A673 (cell line): Measurements from ENCODE around the gene NDUFAF5. TPM values are rescaled to one million over a fixed set of nuclear protein-coding genes. Genes with fewer than 3 reads are reported as not detected.
"Not testable (repeated sequence)": the region's sequence is repeated elsewhere in the genome, so short reads cannot be mapped to it uniquely, and the experiment has no call there.

Source experiments
- BruUV-seq: library from RNA; stranded (reverse); fragments of 400-500 nt; replicated peaks from 2 replicates; lab custom pipeline; 2021; lab: Mats Ljungman, UMichigan
- CTCF ChIA-PET: fragments of 300-600 bp; sonication (Branson Sonifier 250); formaldehyde crosslinking; loops from one replicate; lab custom pipeline; 2022; ENCODE audit warnings: antibody characterized with exemption; lab: Charles Lee
- POLR2A ChIA-PET: fragments of 300-600 bp; sonication (Branson Sonifier 250); formaldehyde crosslinking; loops from one replicate; lab custom pipeline; 2022; ENCODE audit warnings: antibody characterized with exemption; ENCODE audit not compliant: low non-redundant PET; lab: Charles Lee
- DNase-seq: peaks from one replicate; pipeline ENCODE4 v3.0.0-alpha.2; 2015; ENCODE audit warnings: low spot score
- H3K27ac ChIP-seq: fragments of 200-600 bp; sonication (generic); 2 replicates; pipeline ENCODE4 v1.5.1; 2016; ENCODE audit warnings: mixed run types, low read depth, mild to moderate bottlenecking, mixed read lengths, antibody characterized with exemption, low read length; ENCODE audit not compliant: poor library complexity, severe bottlenecking
- H3K27me3 ChIP-seq: fragments of 200-600 bp; sonication (generic); replicated peaks from 2 replicates; pipeline ENCODE4 v1.6.1; 2017; ENCODE audit warnings: mixed run types, low read depth, mild to moderate bottlenecking, mixed read lengths, antibody characterized with exemption, low read length; ENCODE audit not compliant: insufficient read depth, poor library complexity
- H3K36me3 ChIP-seq: fragments of 200-600 bp; sonication (generic); 2 replicates; pipeline ENCODE4 v1.6.1; 2016; ENCODE audit warnings: mixed run types, mild to moderate bottlenecking, mixed read lengths, antibody characterized with exemption, low read length; ENCODE audit not compliant: insufficient read depth, poor library complexity, severe bottlenecking
- H3K4me1 ChIP-seq: fragments of 200-600 bp; sonication (generic); 2 replicates; pipeline ENCODE4 v1.6.1; 2017; ENCODE audit warnings: mixed run types, mild to moderate bottlenecking, mixed read lengths, antibody characterized with exemption, low read length; ENCODE audit not compliant: insufficient read depth, poor library complexity, severe bottlenecking
- H3K4me3 ChIP-seq: fragments of 200-600 bp; sonication (generic); 2 replicates; pipeline ENCODE4 v1.5.1; 2016; ENCODE audit warnings: low read depth, mixed run types, mild to moderate bottlenecking, mixed read lengths, low read length; ENCODE audit not compliant: poor library complexity, severe bottlenecking
- H3K9me3 ChIP-seq: fragments of 200-600 bp; sonication (generic); 2 replicates; pipeline ENCODE4 v1.6.1; 2016; ENCODE audit warnings: mixed run types, low read depth, mild to moderate bottlenecking, mixed read lengths, antibody characterized with exemption, low read length; ENCODE audit not compliant: poor library complexity, severe bottlenecking
- CTCF ChIP-seq: fragments of 300-800, 200-600 bp; sonication (generic); conservative IDR thresholded peaks from 2 replicates; pipeline ENCODE4 v1.5.1; 2017; ENCODE audit warnings: low read depth, mild to moderate bottlenecking, antibody characterized with exemption, low read length, moderate library complexity, mixed read lengths
- EZH2 ChIP-seq: fragments of 200-600 bp; sonication (generic); IDR thresholded peaks from 2 replicates; pipeline ENCODE4 v1.6.1; 2017; ENCODE audit warnings: borderline replicate concordance, low read depth, mild to moderate bottlenecking, mixed read lengths, antibody characterized with exemption, low read length; ENCODE audit not compliant: poor library complexity, severe bottlenecking
- intact Hi-C: fragments of 100-400 bp; cut with micrococcal nuclease; formaldehyde crosslinking; loops from one replicate; pipeline ENCODE4 v1.10.0; 2022; ENCODE audit not compliant: unreplicated experiment
- total RNA-seq: library from RNA; stranded (reverse); gene quantifications from 2 replicates; pipeline ENCODE4 v1.2.3, GENCODE V29; 2021

NDUFAF5 gene
- total RNA-seq, 1 experiment from 2014 or later, result 57.1 TPM

- Histone ChIP-seq H3K36me3 (peaks cover 43% of the 10 kb centered on the region), H3K27ac (no peak overlapping the region), H3K9me3 (peaks cover 4% of the 10 kb centered on the region), H3K4me3 (no peak overlapping the region), H3K4me1 (no peaks in the 10 kb centered on the region), H3K27me3 (no peaks in the 10 kb centered on the region)
- POLR2A ChIA-PET, result no interaction called here
- no peak for DNase-seq
- TF ChIP-seq CTCF (no peak), EZH2 (no peak)
- intact Hi-C loops, result no loop called here
- BruUV-seq, result no TSS peak
- CTCF ChIA-PET, result no interaction called here
Observed at GRCh38 chr20:13736436-13737191, 48.2 kb upstream of the NDUFAF5 start.

GRCh38 chr20:13738187-13738586, 46.6 kb upstream of the NDUFAF5 start:
- H3K4me1 ChIP-seq, POLR2A ChIA-PET, CTCF ChIA-PET, H3K27ac ChIP-seq, H3K9me3 ChIP-seq, H3K4me3 ChIP-seq, BruUV-seq, intact Hi-C loops, H3K27me3 ChIP-seq, DNase-seq: not testable (repeated sequence)
- peaks cover 37% of the 10 kb centered on the region for H3K36me3 ChIP-seq

GRCh38 chr20:13739731-13740649, 44.8 kb upstream of the NDUFAF5 start:
- BruUV-seq, result no TSS peak
- H3K27me3 ChIP-seq, result no peaks in the 10 kb centered on the region
- no peaks in the 10 kb centered on the region for H3K4me1 ChIP-seq
- peaks cover 32% of the 10 kb centered on the region for H3K36me3 ChIP-seq
- no peak for DNase-seq
- TF ChIP-seq CTCF (no peak), EZH2 (no peak)
- intact Hi-C loops, result no loop called here
- H3K9me3 ChIP-seq, result peaks cover 4% of the 10 kb centered on the region
- H3K27ac ChIP-seq, result no peak overlapping the region
- H3K4me3 ChIP-seq, result no peak overlapping the region
- POLR2A ChIA-PET, result no interaction called here
- CTCF ChIA-PET, result no interaction called here
